HG02870 (cell line): ENCODE data around the gene TENT5D.
"Not testable (repeated sequence)": the region's sequence is repeated elsewhere in the genome, so short reads cannot be mapped to it uniquely, and the experiment has no call there.

ENCODE experiments used
- ATAC-seq: cut with Tn5 transposase; IDR thresholded peaks from one replicate; pipeline ENCODE4 v1.9.1; 2021; ENCODE audit warnings: mild to moderate bottlenecking, moderate library complexity; ENCODE audit not compliant: unreplicated experiment

Gene TENT5D

DNA sequence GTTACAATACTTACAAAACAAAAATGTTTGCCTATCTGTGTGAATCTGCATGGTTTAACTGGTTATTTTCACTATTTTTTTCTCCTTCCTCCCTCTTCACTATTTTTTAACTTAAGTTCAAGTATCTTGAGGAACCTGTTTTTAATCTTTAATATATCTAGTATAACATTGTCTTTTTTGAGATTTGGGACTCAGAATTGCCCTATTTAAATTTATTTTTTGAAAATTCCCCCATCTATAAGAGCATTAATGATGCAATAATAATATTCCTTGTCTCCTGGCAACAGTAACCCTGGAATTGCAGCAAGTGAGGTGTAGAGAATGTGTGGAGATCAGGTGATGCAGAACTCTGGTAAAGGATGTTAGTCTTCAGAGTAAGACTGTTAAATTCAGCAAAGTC is at the start of gene TENT5D:
TENT5D (plus strand) TSS at position 301 of the 400 bp plus-strand sequence. CDS start 22,093 bp downstream, outside the sequence.
- no peak for ATAC-seq

DNA sequence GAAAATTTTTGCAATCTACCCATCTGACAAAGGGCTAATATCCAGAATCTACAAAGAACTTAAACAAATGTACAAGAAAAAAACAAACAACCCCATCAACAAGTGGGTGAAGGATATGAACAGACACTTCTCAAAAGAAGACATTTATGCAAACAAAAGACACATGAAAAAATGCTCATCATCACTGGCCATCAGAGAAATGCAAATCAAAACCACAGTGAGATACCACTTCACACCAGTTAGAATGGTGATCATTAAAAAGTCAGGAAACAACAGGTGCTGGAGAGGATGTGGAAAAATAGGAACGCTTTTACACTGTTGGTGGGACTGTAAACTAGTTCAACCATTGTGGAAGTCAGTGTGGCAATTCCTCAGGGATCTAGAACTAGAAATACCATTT is 34.6 kb upstream of the TENT5D start:
- not testable (repeated sequence) for ATAC-seq

DNA sequence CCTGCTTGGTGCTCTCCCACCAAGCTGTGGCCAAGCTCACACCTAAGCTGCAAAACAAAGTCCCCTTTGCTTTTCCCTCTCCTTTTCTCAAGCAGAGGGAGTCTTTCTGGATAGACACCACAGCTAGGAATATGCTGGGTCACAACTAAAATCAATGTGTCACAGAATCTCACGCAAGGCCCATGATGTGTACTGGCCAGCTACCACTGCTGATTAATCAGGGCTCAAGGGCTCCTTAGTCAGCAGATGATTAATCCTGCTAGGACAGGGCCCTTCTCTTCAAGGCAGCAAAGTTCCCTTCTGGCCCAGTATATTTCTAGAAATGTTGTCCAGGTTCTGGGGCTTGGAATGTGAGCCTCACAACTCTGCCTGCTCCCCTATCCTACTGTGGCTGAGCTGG is 32.0 kb upstream of the TENT5D start:
- ATAC-seq: no peak

DNA sequence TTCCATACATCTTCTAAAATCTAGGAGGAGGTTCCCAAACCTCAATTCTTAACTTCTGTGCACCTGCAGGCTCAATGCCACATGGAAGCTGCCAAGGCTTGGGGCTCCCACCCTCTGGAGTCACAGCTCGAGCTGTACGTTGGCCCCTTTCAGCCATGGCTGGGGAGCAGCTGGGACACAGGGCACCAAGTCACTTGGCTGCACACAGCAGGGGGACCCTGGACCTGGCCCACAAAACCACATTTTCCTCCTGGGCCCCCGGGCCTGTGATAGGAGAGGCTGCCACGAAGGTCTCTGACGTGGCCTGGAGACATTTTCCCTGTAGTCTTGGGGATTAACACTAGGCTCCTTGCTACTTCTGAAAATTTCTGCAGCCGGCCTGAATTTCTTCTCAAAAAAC is 8.2 kb upstream of the TENT5D start:
- ATAC-seq: no peak

DNA sequence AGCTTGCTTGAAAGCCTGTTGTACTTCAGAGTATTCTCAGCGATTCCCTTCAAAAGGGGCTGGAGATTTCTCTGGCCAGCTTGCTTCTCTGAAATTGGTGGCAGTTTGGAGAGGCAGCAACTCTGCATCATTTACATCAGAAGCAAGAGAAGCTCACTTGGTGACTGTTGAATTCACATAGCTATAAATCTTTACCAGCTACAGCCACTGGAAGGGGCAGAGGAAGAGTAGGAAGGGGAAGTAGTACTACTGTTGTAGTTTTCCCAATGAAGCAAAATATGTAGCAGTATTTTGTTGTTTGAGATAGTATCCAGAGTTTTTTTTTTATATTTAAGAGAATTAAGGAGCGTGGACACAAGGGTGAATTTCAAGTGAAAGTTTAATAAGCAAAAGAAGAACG is 2.8 kb downstream of the TENT5D start:
- ATAC-seq: no peak

DNA sequence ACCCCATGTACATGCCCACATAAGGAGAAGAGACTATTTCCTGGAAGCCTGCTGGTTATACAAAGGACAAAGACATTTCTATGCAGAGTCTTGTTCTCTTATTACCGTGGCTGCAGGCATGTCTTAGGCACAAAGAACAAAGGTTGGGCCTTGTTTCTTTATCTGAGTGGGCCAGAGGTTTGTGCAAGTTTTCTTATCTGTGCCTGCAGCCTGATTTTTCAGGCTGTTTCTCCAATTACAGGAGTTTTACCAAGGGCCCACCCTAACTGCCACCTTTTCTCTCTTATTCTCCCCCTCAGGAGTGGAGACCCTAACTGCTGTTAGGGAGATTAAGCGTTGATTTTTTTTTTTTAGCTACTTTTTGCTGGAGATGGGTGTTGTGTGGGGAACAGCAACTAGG is 3.5 kb downstream of the TENT5D start:
- ATAC-seq: no peak

DNA sequence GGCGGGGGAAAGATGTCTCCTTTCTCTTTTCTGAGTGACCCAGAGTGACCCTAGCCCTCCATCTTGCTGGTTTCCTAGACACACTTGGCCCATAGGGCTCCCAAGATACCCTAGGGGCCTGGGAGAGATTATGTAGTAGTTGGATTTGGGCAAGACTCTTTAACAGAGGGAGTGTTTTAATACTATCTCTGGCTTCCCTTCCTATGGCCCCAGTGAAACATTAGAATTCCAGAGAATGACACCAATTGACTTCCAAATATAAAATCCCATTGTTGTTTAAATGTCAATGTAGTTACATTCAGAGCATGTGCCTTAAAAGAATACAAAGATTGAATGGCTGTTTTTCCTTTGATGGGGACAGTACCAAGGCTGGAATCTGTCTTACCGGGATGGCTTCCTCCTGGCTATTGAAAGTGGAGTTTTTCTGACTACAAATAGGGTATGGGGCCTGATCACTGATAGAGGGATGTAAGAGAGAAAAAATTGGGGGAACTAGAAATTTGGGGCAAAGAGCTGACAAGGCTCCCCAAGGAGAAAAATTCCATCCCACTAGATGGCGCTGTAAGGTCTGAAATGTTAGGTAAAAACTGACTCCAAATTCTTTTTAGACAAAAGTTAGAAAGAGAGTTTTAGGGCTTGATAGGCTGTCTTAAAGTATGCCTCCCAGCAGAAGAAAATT is 10.7 kb downstream of the TENT5D start:
- no peak for ATAC-seq

DNA sequence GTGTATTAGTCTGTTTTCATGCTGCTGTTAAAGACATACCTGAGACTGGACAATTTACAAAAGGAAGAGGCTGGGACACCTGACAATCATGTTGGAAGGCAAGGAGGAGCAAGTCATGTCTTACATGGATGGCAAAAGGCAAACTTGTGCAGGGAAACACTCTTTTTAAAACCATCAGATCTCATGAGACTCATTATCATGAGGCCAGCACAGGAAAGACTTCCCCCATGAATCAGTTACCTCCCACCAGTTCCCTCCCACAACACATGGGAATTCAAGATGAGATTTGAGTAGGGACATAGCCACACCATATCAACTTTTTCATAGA is 11.2 kb downstream of the TENT5D start:
- no peak for ATAC-seq

DNA sequence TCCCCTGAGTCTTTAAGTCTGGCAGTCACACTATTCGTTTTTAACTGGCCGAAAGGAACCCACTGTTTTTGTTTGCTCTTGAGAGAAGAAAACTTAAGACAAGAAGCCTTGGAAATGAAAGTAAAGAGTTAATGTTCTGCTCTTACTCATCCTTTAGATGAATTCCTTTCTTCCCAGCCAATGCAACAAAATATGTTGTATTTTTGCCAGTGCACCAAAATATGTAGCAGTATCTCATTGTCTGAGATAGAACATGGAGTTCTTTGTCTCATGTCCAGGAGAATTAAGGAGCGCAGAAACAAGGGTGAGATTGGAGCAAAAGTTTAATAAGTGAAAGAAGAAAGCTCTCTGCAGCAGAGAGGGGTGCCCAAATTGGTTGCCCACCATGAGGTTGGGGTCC is 12.2 kb downstream of the TENT5D start:
- no peak for ATAC-seq

DNA sequence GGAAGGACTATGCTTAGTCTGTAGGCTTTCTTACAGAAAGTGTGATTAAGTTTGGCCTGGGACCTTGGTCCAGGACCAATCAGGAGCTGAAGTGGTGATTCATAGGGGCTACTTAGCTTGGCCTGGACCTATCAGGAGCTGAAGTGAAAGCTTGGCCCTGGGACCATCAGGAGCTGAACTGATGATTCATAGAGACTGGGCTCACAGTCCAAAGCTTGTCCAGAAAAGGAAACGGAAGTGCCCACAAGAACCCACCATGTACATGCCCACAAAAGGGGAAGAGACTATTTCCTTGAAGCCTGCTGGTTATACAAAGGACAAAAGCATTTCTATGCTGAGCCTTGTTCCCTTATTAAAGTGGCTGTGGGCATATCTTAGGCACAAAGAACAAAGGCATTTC is 12.6 kb downstream of the TENT5D start:
- ATAC-seq: no peak

DNA sequence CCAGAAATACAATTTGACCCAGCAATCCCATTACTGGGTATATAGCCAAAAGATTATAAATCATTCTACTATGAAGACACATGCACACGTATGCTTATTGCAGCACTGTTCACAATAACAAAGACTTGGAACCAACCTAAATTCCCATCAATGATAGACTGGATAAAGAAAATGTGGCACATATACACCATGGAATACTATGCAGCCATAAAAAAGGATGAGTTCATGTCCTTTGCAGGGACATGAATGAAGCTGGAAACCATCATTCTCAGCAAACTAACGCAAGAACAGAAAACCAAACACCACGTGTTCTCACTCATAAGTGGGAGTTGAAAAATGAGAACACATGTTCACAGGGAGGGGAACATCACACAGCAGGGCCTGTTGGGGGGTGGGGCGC is 47.9 kb downstream of the TENT5D start:
- not testable (repeated sequence) for ATAC-seq

DNA sequence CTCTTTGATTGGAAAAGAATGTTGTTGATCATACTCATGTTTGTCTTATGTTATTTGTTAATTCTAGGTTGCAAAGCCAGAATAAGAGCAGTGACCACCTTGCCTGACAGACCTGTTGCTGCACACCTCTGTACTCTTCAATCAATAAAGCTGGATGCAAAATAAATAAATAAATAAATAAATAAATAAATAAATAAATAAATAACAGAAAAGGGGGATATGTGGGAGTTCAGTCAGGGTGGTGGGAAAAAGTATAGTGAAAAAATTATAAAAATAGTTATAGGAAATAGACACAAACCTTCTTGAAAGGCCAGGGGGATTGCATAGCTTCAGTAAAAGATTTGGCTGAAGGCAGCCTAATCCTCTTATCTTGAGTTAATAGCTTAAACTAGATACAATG is 51.3 kb downstream of the TENT5D start:
- no peak for ATAC-seq

DNA sequence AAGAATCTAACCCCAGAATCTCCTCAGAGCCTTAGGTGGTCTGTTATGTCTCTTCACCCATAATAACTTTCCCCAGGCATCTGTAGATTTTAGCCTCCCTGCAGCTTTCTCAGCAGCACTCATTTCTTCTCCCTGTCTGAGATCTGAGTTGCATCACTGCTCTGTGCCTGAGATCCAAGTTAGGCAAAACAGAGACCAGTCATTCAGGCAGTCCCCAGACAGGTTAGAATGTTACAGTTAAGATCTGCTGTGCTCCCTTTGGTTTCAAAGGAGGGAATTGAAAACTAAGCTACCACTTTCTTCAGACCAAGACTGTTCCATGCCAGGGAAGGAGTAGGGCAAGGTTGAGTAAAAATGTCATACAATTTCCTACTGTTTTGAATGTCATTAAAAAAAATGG is 65.3 kb downstream of the TENT5D start:
- ATAC-seq: no peak

DNA sequence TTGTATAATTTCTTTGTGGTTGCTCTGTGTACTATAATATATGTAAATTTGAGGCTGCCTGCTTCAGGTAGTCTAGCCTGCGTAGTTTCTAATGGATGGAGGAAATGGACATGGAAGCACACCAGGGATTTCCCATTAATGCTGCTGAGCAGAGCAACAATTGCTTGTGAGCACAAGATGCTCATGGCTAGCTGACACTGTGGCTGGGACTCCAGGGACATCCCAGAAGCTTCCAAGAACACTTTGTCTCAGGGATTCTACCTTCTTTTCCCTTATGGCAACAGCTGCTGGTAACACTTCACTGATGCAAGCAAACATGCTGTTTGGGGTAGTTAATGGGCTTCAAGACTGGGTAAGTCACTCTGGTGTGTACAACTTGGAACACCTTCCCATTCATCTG is 66.1 kb downstream of the TENT5D start:
- ATAC-seq: no peak

DNA sequence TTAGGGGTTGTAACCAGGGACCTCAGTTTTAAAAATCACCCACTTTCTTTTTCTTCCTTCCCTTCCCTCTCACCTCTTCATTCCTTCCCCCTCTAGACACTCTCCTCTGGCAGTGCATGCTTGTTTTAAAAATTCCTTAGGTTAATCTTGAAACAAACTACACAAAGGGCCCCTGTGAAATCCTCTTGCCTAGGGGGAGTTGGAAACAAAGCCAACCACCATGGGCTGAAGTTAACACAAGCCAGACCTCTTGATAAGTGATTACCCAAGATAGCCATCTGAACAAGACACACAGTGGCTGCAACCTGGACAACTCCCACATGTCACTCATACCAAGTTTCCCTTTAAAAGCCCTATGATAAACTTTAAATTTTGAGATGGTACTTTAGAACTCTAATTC is 68.9 kb downstream of the TENT5D start:
- no peak for ATAC-seq
